ENCODE data around the gene ICOSLG.
"Not testable (repeated sequence)": the region's sequence is repeated elsewhere in the genome, so short reads cannot be mapped to it uniquely, and the experiment has no call there.

The ICOSLG gene

GRCh38 chr21:44220674-44221073, 20.1 kb downstream of the ICOSLG start:
- not testable (repeated sequence) for DNase-seq

GRCh38 chr21:44218461-44218860, 22.3 kb downstream of the ICOSLG start:
- not testable (repeated sequence) for DNase-seq

GRCh38 chr21:44211978-44212377, 28.8 kb downstream of the ICOSLG start:
- not testable (repeated sequence) for DNase-seq

DNA sequence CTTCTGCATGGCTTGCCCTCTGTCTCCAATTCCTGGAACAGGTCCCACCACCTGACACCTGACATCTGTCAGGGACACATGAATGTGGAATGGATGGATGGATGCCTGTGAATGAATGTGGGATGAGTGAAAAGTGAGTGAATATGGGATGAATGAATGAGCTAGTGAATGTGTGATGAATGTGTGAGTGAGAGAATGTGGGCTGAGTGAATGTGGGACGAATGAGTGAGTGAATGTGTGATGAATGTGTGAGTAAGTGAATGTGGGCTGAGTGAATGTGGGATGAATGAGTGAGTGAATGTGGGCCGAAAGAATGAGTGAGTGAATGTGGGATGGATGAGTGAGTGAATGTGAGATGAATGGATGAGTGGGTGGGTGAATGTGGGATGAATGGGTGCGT, 29.2 kb downstream of the ICOSLG start:
- not testable (repeated sequence) for DNase-seq

GRCh38 chr21:44207860-44208646, 32.7 kb downstream of the ICOSLG start:
- DNase-seq, result not testable (repeated sequence)

GRCh38 chr21:44206698-44207676, 33.8 kb downstream of the ICOSLG start:
- DNase-seq, result not testable (repeated sequence)

DNA sequence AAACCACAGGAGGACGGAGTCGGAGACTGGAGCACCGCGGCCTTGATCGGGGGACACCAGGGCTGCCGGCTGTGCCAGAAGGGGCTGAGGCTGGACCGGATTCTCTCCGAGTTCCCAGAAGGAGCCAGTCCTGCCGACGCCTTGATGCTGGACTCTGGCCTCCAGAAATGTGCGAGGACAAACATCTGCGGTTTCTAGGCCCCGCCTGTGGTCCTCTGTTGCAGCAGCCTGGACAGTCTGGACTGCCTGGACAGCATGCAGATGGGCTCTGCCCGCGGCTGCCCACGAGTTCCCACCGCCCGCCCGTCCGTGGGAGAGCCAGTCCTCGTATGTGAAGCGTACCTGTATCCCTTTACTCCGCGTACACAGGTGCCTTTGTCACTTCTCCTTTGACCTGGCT, 34.6 kb downstream of the ICOSLG start:
- DNase-seq, result not testable (repeated sequence)

GRCh38 chr21:44202590-44203299, 38.0 kb downstream of the ICOSLG start:
- DNase-seq, result not testable (repeated sequence)

- not testable (repeated sequence) for DNase-seq
These were observed 40.7 kb downstream of the ICOSLG start for GRCh38 chr21:44199997-44200396.

DNA sequence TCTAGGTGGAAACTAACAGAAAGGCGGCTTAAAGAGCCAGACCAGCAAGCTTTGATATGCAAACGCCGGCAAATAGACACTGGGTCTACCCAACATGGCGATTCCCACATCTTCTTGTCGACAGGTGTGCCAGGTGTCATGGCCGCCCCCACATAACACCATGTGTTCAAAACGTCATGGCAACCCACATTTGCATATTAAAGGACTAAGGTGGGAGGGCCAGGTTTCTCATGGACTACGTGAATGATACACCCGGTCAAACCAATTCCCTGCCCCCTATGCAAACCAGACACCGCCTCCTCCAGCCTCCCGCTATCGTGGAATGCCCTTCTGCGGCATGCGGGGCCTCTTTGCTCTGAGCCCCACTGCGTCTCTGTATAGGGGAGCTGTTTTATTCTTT, 41.3 kb downstream of the ICOSLG start:
- DNase-seq, result no peak

DNA sequence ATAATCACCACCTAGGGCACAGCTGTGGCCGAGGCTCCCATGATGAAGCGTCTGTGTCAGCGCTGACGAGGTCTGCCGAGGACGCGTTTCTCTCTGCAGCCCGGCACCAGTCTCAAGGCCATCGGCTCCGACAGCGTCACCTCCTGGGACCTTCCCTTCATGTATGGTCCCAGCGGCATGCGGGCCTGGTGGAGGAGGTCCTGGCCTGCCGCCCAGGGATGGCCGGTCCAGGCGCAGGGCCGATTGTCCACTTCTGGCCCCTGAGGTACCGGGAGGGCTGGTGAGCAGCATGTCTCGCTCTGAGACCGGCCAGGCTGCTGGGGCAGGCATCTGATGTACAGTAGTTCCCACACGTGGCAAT, 43.6 kb downstream of the ICOSLG start:
- not testable (repeated sequence) for DNase-seq

- not testable (repeated sequence) for DNase-seq
These were observed 44.3 kb downstream of the ICOSLG start for GRCh38 chr21:44196212-44197155.

DNA sequence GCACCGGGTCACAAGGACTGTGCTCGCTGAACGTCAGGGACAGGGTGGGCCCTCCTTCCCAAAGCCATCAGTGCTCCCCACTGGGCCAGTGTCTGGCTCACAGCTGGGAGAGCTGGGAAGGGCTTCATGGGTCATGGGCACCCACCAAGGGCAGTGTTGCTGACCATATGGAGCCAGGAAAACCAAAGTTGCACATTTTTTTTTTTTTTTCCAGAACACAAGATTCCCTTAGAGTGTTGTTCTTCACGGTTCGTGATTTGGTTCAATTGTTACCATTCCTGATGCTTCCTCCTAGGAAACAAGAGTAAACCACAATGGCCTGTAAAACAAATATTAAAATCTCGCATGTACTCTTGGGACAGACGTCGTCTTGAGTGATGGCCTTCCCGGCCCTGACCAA, 45.9 kb downstream of the ICOSLG start:
- DNase-seq, result not testable (repeated sequence)

GRCh38 chr21:44194451-44194850, 46.3 kb downstream of the ICOSLG start:
- DNase-seq, result not testable (repeated sequence)

- not testable (repeated sequence) for DNase-seq
These were observed 47.6 kb downstream of the ICOSLG start for GRCh38 chr21:44193108-44193507.

- not testable (repeated sequence) for DNase-seq
These were observed 50.1 kb downstream of the ICOSLG start for GRCh38 chr21:44190349-44191271.

- DNase-seq, result not testable (repeated sequence)
These were observed 55.9 kb downstream of the ICOSLG start for GRCh38 chr21:44184862-44185261.

DNA sequence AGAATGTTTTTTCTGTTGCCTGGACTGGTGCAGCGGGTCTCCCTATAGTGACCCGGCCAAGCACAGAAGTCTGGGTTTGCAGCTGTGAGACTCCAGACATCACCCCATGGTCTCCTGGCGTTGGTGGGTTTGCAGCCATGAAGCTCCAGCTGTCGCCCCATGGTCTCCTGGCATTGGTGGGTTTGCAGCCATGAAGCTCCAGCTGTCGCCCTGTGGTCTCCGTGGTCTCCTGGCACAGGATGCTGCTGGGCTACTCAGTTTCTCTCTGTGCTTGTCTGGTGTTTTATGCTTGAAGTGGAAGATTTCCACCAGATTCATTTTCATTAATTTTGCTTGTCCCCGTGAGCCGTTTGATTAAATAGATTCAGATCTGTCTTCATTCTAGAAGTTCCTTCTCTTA, 58.5 kb downstream of the ICOSLG start:
- DNase-seq, result not testable (repeated sequence)

- DNase-seq, result not testable (repeated sequence)
These were observed 59.2 kb downstream of the ICOSLG start for GRCh38 chr21:44181506-44181905.

DNA sequence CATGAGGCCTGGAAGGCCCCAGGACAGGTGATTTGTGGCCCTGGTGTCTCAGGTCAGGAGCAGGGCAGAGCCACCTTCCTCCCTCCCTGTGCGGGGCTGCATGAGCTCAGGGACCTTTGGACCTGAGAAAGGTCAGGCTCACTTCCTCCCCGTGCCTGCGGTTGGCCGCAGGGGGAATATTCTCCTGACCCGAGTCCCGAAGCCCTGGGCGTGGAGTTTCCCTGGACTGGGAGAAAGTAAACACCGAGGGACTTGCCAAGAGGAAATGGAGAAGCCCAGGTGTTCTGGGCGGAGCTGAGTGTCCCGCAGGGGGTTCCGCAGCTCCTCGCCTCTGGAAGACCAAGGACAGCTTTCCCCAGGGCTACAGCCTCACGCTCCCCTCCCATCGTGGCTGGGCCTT, 64.6 kb downstream of the ICOSLG start:
- not testable (repeated sequence) for DNase-seq

DNA sequence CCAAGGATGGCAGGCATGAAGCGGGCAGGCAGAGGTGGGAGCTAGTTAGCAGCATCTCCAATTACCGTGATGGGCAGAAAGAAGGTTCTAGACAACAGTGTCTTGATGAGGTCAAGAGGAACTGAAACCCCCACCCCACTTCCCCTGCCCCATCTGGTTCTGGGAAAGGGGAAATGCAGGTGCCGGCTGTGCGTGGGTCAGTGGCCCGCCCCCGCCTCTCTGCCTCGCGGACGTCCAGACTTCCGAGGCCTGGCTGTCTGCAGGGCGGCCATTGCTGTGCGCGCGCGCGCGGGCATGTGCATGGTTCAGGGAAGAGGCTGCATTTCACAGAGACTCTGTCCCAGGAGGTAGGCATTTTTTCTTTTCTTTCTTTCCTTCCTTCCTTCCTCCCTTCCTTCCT, 65.6 kb downstream of the ICOSLG start:
- DNase-seq, result not testable (repeated sequence)

Data from MV-4-11 (cell line).